K562 (cell line): ENCODE data around the gene FAM83E. TPM values are rescaled to one million over a fixed set of nuclear protein-coding genes. Genes with fewer than 3 reads are reported as not detected.

Source experiments
- BRCA1 ChIP-seq, 2 experiments: fragments of 450-650 bp in 1 of 2; sonication (generic) in 1 of 2; formaldehyde crosslinking in 1 of 2; IDR thresholded peaks; 2 replicates each; pipeline versions ENCODE4 v1.5.0 to v1.6.1; 2017 to 2020; ENCODE audit warnings: mild to moderate bottlenecking in 1 of 2, missing genetic modification reagents in 1 of 2
- CCAR2 ChIP-seq: fragments of 200-400 bp; formaldehyde crosslinking; IDR thresholded peaks from 2 replicates; pipeline ENCODE4 v1.6.1; 2017; ENCODE audit warnings: mild to moderate bottlenecking, low read depth, low read length
- DMBX1 ChIP-seq: fragments of 250-450 bp; sonication (Bioruptor Pico); IDR thresholded peaks from 2 replicates; pipeline ENCODE4 v1.8.0; 2022; ENCODE audit warnings: inconsistent platforms, mild to moderate bottlenecking, moderate library complexity, borderline replicate concordance
- ETV6 ChIP-seq, 3 experiments: fragments of 150-350 bp in 1 of 3; sonication (generic) in 1 of 3; formaldehyde crosslinking in 1 of 3; IDR thresholded peaks; 2 replicates each; pipeline versions ENCODE4 v1.6.1 to v1.8.0; 2014 to 2022; ENCODE audit warnings: borderline replicate concordance in 2 of 3, low read depth in 2 of 3, antibody characterized with exemption in 1 of 3, low read length in 1 of 3, mild to moderate bottlenecking in 1 of 3, missing genetic modification reagents in 1 of 3
- HDAC3 ChIP-seq: fragments of 450-650 bp; IDR thresholded peaks from 2 replicates; pipeline ENCODE4 v1.6.1; 2018; ENCODE audit warnings: borderline replicate concordance, mild to moderate bottlenecking, moderate library complexity; ENCODE audit not compliant: partially characterized antibody
- KDM1A ChIP-seq, 2 experiments: fragments of 450-650 bp; IDR thresholded peaks; 2 replicates each; pipeline ENCODE4 v1.6.1; 2016; ENCODE audit warnings: mild to moderate bottlenecking in 2 of 2
- L3MBTL2 ChIP-seq: fragments of 450-650 bp; IDR thresholded peaks from 2 replicates; pipeline ENCODE4 v1.6.1; 2016; ENCODE audit warnings: mild to moderate bottlenecking, moderate library complexity
- NCOA6 ChIP-seq: fragments of 450-650 bp; IDR thresholded peaks from 2 replicates; pipeline ENCODE4 v1.6.1; 2017; ENCODE audit warnings: mild to moderate bottlenecking
- NFIC ChIP-seq: fragments of 450-650 bp; IDR thresholded peaks from 2 replicates; pipeline ENCODE4 v1.6.1; 2017; ENCODE audit warnings: mild to moderate bottlenecking, inconsistent platforms
- RBM17 ChIP-seq: fragments of 200-400 bp; formaldehyde crosslinking; IDR thresholded peaks from 2 replicates; pipeline ENCODE4 v1.6.1; 2017; ENCODE audit warnings: low read depth, mild to moderate bottlenecking, low read length, borderline replicate concordance
- ZNF174 ChIP-seq: fragments of 250-450 bp; sonication (Bioruptor Pico); IDR thresholded peaks from 2 replicates; pipeline ENCODE4 v1.4.0; 2020; ENCODE audit warnings: mild to moderate bottlenecking
- ZNF253 ChIP-seq: fragments of 250-450 bp; sonication (Bioruptor Pico); conservative IDR thresholded peaks from 2 replicates; pipeline ENCODE4 v1.6.1; 2021; ENCODE audit warnings: mild to moderate bottlenecking
- ZNF76 ChIP-seq: fragments of 250-450 bp; sonication (Bioruptor Pico); IDR thresholded peaks from 2 replicates; pipeline ENCODE4 v1.4.0; 2020; ENCODE audit warnings: mild to moderate bottlenecking, moderate library complexity, borderline replicate concordance
- ZNF766 ChIP-seq: fragments of 200-800 bp; sonication (Bioruptor generic); conservative IDR thresholded peaks from 2 replicates; pipeline ENCODE4 v1.6.1; 2016; ENCODE audit warnings: missing genetic modification characterization, missing compliant biosample characterization
- polyA plus RNA-seq, 8 experiments: library from polyadenylated mRNA; depleted of rRNA in 4 of 8; stranded (reverse) in 5 of 8; unstranded in 3 of 8; fragments of >200 nt; fragmentation: Nextera tagmentation in 2 of 8; fragmentation: Illumina TruSeq in 1 of 8; extraction: Ambion mirVana in 2 of 8; extraction: Trizol in 1 of 8; gene quantifications; 2 replicates each; pipeline versions ENCODE4 v1.2.1 to v1.2.3, GENCODE V29; 2011 to 2014; ENCODE audit warnings: inconsistent platforms in 1 of 8, missing spikeins in 1 of 8
- total RNA-seq, 7 experiments: library from RNA; depleted of rRNA in 6 of 7; stranded (reverse); fragments of >200 nt in 6 of 7; fragmentation: Illumina TruSeq in 2 of 7; extraction: Trizol in 2 of 7; gene quantifications; 2 replicates each; pipeline versions ENCODE4 v1.2.1 to v1.2.3, GENCODE V29; 2011 to 2021; ENCODE audit warnings: low replicate concordance in 1 of 7
- TF ChIP-seq, protein P1 (sequence below): fragments of 250-450 bp; sonication (Bioruptor Pico); IDR thresholded peaks from 2 replicates; pipeline ENCODE4 v1.4.0; 2020; ENCODE audit warnings: mild to moderate bottlenecking
- TF ChIP-seq, protein P2 (sequence below): sonication (generic); formaldehyde crosslinking; IDR thresholded peaks from 2 replicates; pipeline ENCODE4 v1.8.1; 2022; ENCODE audit warnings: missing genetic modification reagents
- TF ChIP-seq, protein P3 (sequence below): fragments of 250-450 bp; sonication (Bioruptor Pico); IDR thresholded peaks from 2 replicates; pipeline ENCODE4 v1.5.0; 2020; ENCODE audit warnings: mild to moderate bottlenecking, borderline replicate concordance
- TF ChIP-seq, protein P4 (sequence below): fragments of 450-650 bp; IDR thresholded peaks from 2 replicates; pipeline ENCODE4 v1.6.1; 2018; ENCODE audit warnings: mild to moderate bottlenecking, low read depth; ENCODE audit not compliant: partially characterized antibody

FAM83E gene
- total and polyA plus RNA-seq, 9 of the 15 experiments (the other 6 are each of a cell fraction or from before 2014, with no cell fraction given), result 0.15 to 0.87 (median 0.29) TPM; not detected in 4

DNA sequence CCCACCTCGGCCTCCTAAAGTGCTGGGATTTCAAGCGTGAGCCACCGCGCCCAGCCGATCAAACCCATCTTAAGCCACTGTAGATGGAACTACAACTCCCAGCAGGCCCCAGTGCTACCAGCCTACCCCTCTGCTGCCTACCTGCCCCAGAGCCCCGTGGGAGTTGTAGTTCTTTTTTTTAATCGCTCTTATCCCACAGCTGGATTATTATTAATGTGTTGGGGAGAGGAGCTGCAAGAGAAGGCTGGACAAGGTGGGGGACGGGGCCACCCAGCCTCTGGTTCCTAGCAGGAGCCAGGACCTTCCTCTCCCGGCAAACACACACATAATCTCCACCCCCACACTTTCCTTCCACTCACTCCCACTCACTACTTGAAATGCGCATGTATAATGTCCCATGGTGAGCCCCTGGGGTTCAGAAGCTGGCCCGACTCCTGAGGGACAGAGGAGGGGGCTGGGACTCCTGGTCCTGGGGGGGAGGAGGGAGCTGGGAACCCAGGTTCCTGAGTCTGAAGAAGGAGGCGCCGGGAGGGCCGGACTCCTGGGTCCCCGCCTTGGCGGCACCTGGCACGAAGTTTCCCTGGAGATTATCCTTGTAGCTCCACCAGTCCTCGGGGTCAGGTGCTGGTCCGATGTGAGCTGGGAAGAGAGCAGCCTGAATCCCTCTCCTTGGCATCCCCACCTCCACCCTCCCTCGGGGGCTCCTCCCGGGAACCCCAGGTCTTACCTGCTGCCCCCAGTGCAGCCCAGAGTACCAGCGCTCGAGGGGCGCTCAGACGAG, 30.2 kb upstream of the FAM83E start (continued):
- TF ChIP-seq, protein P1, sequence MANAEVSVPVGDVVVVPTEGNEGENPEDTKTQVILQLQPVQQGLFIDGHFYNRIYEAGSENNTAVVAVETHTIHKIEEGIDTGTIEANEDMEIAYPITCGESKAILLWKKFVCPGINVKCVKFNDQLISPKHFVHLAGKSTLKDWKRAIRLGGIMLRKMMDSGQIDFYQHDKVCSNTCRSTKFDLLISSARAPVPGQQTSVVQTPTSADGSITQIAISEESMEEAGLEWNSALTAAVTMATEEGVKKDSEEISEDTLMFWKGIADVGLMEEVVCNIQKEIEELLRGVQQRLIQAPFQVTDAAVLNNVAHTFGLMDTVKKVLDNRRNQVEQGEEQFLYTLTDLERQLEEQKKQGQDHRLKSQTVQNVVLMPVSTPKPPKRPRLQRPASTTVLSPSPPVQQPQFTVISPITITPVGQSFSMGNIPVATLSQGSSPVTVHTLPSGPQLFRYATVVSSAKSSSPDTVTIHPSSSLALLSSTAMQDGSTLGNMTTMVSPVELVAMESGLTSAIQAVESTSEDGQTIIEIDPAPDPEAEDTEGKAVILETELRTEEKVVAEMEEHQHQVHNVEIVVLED, result no peak
- TF ChIP-seq DMBX1 (CRISPR knock-in tag) (no peak), ZNF76 (CRISPR knock-in tag) (no peak), ETV6 (IDR thresholded peaks at IDR 0.05; ENCODE audit: borderline replicate concordance in 1 of 2, low read depth in 2 of 2, low read length in 1 of 2) (no peak), ETV6 (CRISPR knock-in tag; IDR thresholded peaks at IDR 0.05; ENCODE audit: borderline replicate concordance) (no peak), L3MBTL2 (peak; percentile 74), KDM1A (IDR thresholded peaks at IDR 0.05) (no peak), CCAR2 (no peak), ZNF174 (CRISPR knock-in tag) (no peak), BRCA1 (IDR thresholded peaks at IDR 0.05) (no peak), BRCA1 (CRISPR knock-in tag; IDR thresholded peaks at IDR 0.05) (no peak), ZNF253 (no peak), RBM17 (no peak), NFIC (peak; percentile 10; the same call in 1 of the 2 replicates), ZNF766 (CRISPR knock-in tag) (peak; percentile 97), HDAC3 (no peak), NCOA6 (no peak)
- TF ChIP-seq, protein P2, sequence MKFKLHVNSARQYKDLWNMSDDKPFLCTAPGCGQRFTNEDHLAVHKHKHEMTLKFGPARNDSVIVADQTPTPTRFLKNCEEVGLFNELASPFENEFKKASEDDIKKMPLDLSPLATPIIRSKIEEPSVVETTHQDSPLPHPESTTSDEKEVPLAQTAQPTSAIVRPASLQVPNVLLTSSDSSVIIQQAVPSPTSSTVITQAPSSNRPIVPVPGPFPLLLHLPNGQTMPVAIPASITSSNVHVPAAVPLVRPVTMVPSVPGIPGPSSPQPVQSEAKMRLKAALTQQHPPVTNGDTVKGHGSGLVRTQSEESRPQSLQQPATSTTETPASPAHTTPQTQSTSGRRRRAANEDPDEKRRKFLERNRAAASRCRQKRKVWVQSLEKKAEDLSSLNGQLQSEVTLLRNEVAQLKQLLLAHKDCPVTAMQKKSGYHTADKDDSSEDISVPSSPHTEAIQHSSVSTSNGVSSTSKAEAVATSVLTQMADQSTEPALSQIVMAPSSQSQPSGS (CRISPR knock-in tag), result no peak
- TF ChIP-seq, protein P3, sequence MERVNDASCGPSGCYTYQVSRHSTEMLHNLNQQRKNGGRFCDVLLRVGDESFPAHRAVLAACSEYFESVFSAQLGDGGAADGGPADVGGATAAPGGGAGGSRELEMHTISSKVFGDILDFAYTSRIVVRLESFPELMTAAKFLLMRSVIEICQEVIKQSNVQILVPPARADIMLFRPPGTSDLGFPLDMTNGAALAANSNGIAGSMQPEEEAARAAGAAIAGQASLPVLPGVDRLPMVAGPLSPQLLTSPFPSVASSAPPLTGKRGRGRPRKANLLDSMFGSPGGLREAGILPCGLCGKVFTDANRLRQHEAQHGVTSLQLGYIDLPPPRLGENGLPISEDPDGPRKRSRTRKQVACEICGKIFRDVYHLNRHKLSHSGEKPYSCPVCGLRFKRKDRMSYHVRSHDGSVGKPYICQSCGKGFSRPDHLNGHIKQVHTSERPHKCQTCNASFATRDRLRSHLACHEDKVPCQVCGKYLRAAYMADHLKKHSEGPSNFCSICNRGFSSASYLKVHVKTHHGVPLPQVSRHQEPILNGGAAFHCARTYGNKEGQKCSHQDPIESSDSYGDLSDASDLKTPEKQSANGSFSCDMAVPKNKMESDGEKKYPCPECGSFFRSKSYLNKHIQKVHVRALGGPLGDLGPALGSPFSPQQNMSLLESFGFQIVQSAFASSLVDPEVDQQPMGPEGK (CRISPR knock-in tag), result no peak
- TF ChIP-seq, protein P4, sequence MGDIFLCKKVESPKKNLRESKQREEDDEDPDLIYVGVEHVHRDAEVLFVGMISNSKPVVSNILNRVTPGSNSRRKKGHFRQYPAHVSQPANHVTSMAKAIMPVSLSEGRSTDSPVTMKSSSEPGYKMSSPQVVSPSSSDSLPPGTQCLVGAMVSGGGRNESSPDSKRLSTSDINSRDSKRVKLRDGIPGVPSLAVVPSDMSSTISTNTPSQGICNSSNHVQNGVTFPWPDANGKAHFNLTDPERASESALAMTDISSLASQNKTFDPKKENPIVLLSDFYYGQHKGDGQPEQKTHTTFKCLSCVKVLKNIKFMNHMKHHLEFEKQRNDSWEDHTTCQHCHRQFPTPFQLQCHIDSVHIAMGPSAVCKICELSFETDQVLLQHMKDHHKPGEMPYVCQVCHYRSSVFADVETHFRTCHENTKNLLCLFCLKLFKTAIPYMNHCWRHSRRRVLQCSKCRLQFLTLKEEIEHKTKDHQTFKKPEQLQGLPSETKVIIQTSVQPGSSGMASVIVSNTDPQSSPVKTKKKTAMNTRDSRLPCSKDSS, result no peak
